NCI-H2107 (cell line): ENCODE results near the gene RASSF4.

Experiments
- DNase-seq: peaks from one replicate; lab custom pipeline; 2025; lab: John Stamatoyannopoulos, UW

RASSF4 gene

GRCh38 chr10:44947371-44948152 lies 12.0 kb upstream of the RASSF4 start:
- no peak for DNase-seq

- no peak for DNase-seq
Observed at GRCh38 chr10:44948642-44949041, 11.0 kb upstream of the RASSF4 start.

GRCh38 chr10:44949127-44949802 lies 10.3 kb upstream of the RASSF4 start:
- DNase-seq: no peak

- DNase-seq: no peak
Observed at GRCh38 chr10:44949915-44950314, 9.7 kb upstream of the RASSF4 start.

GRCh38 chr10:44950326-44951225 lies 9.0 kb upstream of the RASSF4 start:
- no peak for DNase-seq

- DNase-seq: no peak
Observed at GRCh38 chr10:44951576-44952226, 7.9 kb upstream of the RASSF4 start.

- DNase-seq: no peak
Observed at GRCh38 chr10:44952779-44953231, 6.8 kb upstream of the RASSF4 start.

- DNase-seq: no peak
Observed at GRCh38 chr10:44954042-44954441, 5.6 kb upstream of the RASSF4 start.

- DNase-seq: no peak
Observed at GRCh38 chr10:44954962-44955361, 4.6 kb upstream of the RASSF4 start.

GRCh38 chr10:44955413-44956070 lies 4.1 kb upstream of the RASSF4 start:
- no peak for DNase-seq

- DNase-seq: no peak
Observed at GRCh38 chr10:44956226-44956625, 3.4 kb upstream of the RASSF4 start.

- DNase-seq: no peak
Observed at GRCh38 chr10:44956717-44957706, 2.6 kb upstream of the RASSF4 start.

GRCh38 chr10:44958196-44958897 lies 1.3 kb upstream of the RASSF4 start:
- DNase-seq: no peak

GRCh38 chr10:44958898-44959246 lies 730 bp upstream of the RASSF4 start:
- DNase-seq: no peak

GRCh38 chr10:44960088-44960460 lies 472 bp downstream of the RASSF4 start:
- no peak for DNase-seq

GRCh38 chr10:44960482-44961229 lies 1.1 kb downstream of the RASSF4 start:
- DNase-seq: no peak

- no peak for DNase-seq
Observed at GRCh38 chr10:44961230-44961571, 1.6 kb downstream of the RASSF4 start.

- no peak for DNase-seq
Observed at GRCh38 chr10:44961931-44962750, 2.5 kb downstream of the RASSF4 start.
